Mucosa of gallbladder (tissue), 1 donor: ENCODE measurements around the gene DNAJB8. TPM values are rescaled to one million over a fixed set of nuclear protein-coding genes. Genes with fewer than 3 reads are reported as not detected.

Experiments
- total RNA-seq: library from RNA; stranded (reverse); gene quantifications from one replicate; pipeline ENCODE4 v1.2.1, GENCODE V29; 2021
- donor health status: DM: no; HTN: no; CAD: no.

Gene DNAJB8
- total RNA-seq, 1 donor from 2014 or later = not detected

Other genes with a start within 250 kb of the DNAJB8 start
- gene GATA2, start 26.3 kb upstream of the DNAJB8 start, total RNA-seq = 22.8 TPM
- gene RPN1, start 183.9 kb upstream of the DNAJB8 start, total RNA-seq = 226 TPM